ENCODE data around the gene NMT1. TPM values are rescaled to one million over a fixed set of nuclear protein-coding genes. Genes with fewer than 3 reads are reported as not detected.

NMT1 gene
- total and polyA plus RNA-seq, 2 of the 13 experiments (the other 11 are each of a cell fraction or from before 2014, with no cell fraction given): 75.7 to 142 TPM

DNA sequence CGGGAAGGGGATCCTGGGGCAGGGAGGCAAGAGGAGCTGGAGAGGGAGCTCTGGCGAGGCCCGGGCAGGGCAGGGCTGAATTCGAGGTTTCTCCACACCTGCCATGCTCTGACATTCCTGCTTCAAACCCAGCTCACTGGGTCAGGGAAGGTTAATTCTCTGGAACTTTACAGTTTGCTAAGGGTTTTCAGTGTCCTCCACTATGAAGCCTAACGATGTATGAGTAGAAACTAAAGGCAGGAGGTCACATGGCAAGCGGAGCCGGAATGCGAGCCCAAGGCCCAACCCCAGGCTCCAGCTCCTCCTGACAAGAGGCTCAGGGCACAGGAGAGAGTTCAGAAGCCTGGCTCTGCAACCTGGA, 38.8 kb upstream of the NMT1 start (continued):
- TF ChIP-seq, protein P1, sequence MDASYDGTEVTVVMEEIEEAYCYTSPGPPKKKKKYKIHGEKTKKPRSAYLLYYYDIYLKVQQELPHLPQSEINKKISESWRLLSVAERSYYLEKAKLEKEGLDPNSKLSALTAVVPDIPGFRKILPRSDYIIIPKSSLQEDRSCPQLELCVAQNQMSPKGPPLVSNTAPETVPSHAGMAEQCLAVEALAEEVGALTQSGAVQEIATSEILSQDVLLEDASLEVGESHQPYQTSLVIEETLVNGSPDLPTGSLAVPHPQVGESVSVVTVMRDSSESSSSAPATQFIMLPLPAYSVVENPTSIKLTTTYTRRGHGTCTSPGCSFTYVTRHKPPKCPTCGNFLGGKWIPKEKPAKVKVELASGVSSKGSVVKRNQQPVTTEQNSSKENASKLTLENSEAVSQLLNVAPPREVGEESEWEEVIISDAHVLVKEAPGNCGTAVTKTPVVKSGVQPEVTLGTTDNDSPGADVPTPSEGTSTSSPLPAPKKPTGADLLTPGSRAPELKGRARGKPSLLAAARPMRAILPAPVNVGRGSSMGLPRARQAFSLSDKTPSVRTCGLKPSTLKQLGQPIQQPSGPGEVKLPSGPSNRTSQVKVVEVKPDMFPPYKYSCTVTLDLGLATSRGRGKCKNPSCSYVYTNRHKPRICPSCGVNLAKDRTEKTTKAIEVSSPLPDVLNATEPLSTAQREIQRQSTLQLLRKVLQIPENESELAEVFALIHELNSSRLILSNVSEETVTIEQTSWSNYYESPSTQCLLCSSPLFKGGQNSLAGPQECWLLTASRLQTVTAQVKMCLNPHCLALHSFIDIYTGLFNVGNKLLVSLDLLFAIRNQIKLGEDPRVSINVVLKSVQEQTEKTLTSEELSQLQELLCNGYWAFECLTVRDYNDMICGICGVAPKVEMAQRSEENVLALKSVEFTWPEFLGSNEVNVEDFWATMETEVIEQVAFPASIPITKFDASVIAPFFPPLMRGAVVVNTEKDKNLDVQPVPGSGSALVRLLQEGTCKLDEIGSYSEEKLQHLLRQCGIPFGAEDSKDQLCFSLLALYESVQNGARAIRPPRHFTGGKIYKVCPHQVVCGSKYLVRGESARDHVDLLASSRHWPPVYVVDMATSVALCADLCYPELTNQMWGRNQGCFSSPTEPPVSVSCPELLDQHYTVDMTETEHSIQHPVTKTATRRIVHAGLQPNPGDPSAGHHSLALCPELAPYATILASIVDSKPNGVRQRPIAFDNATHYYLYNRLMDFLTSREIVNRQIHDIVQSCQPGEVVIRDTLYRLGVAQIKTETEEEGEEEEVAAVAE (CRISPR knock-in tag; IDR thresholded peaks at IDR 0.05; ENCODE audit: borderline replicate concordance): no peak
- TF ChIP-seq, protein P2, sequence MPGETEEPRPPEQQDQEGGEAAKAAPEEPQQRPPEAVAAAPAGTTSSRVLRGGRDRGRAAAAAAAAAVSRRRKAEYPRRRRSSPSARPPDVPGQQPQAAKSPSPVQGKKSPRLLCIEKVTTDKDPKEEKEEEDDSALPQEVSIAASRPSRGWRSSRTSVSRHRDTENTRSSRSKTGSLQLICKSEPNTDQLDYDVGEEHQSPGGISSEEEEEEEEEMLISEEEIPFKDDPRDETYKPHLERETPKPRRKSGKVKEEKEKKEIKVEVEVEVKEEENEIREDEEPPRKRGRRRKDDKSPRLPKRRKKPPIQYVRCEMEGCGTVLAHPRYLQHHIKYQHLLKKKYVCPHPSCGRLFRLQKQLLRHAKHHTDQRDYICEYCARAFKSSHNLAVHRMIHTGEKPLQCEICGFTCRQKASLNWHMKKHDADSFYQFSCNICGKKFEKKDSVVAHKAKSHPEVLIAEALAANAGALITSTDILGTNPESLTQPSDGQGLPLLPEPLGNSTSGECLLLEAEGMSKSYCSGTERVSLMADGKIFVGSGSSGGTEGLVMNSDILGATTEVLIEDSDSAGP (CRISPR knock-in tag; IDR thresholded peaks at IDR 0.05; ENCODE audit: borderline replicate concordance): 0 out of 2 replicates have a peak, but pooled peaks have one; percentile 3
- TF ChIP-seq, protein P3, sequence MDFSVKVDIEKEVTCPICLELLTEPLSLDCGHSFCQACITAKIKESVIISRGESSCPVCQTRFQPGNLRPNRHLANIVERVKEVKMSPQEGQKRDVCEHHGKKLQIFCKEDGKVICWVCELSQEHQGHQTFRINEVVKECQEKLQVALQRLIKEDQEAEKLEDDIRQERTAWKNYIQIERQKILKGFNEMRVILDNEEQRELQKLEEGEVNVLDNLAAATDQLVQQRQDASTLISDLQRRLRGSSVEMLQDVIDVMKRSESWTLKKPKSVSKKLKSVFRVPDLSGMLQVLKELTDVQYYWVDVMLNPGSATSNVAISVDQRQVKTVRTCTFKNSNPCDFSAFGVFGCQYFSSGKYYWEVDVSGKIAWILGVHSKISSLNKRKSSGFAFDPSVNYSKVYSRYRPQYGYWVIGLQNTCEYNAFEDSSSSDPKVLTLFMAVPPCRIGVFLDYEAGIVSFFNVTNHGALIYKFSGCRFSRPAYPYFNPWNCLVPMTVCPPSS (IDR thresholded peaks at IDR 0.05): no peak
- TF ChIP-seq NCOA2 (CRISPR knock-in tag; IDR thresholded peaks at IDR 0.05): no peak
- TF ChIP-seq MAFF (IDR thresholded peaks at IDR 0.05; ENCODE audit: low read depth, low read length): no peak
- peak; percentile 24; the same call in 1 of the 2 replicates for TF ChIP-seq ATF7-NPFF (CRISPR knock-in tag; IDR thresholded peaks at IDR 0.05; ENCODE audit: low read depth)
- no peak for TF ChIP-seq KLF12 (CRISPR knock-in tag; IDR thresholded peaks at IDR 0.05; ENCODE audit: borderline replicate concordance)
- TF ChIP-seq ZZZ3 (CRISPR knock-in tag; IDR thresholded peaks at IDR 0.05; ENCODE audit: borderline replicate concordance): no peak
- no peak for TF ChIP-seq ZNF329 (CRISPR knock-in tag; IDR thresholded peaks at IDR 0.05; ENCODE audit: low read depth)
- TF ChIP-seq ARID5B (CRISPR knock-in tag; IDR thresholded peaks at IDR 0.05): no peak
- no peak for TF ChIP-seq ZNF136 (CRISPR knock-in tag; IDR thresholded peaks at IDR 0.05; ENCODE audit: low read depth)
- 0 out of 2 replicates have a peak, but pooled peaks have one; percentile 21 for TF ChIP-seq ATF6 (CRISPR knock-in tag; conservative IDR thresholded peaks at IDR 0.05)
- TF ChIP-seq JARID2 (CRISPR knock-in tag; IDR thresholded peaks at IDR 0.05; ENCODE audit: insufficient replicate concordance): no peak
- 0 out of 2 replicates have a peak, but pooled peaks have one; percentile 7 for TF ChIP-seq KLF11 (CRISPR knock-in tag; IDR thresholded peaks at IDR 0.05)
- TF ChIP-seq ZNF350 (CRISPR knock-in tag; IDR thresholded peaks at IDR 0.05; ENCODE audit: borderline replicate concordance, low read depth): 0 out of 2 replicates have a peak, but pooled peaks have one; percentile 1
- no peak for TF ChIP-seq HOXA9 (CRISPR knock-in tag; IDR thresholded peaks at IDR 0.05; ENCODE audit: borderline replicate concordance)

All from HepG2 (cell line).